ENCODE results near the gene LCN1.
"Not testable (repeated sequence)": the region's sequence is repeated elsewhere in the genome, so short reads cannot be mapped to it uniquely, and the experiment has no call there.

The LCN1 gene

GRCh38 chr9:135505406-135506187 is 15.6 kb upstream of the LCN1 start:
- no peak for DNase-seq (ENCODE audit: low spot score)

- DNase-seq (ENCODE audit: low spot score), result no peak
These were observed 14.7 kb upstream of the LCN1 start for GRCh38 chr9:135506327-135507103.

GRCh38 chr9:135507104-135508035 is 13.9 kb upstream of the LCN1 start:
- DNase-seq (ENCODE audit: low spot score), result no peak

- DNase-seq (ENCODE audit: low spot score), result no peak
These were observed 12.9 kb upstream of the LCN1 start for GRCh38 chr9:135508211-135508820.

GRCh38 chr9:135509458-135509857 is 11.8 kb upstream of the LCN1 start:
- no peak for DNase-seq (ENCODE audit: low spot score)

- no peak for DNase-seq (ENCODE audit: low spot score)
These were observed 9.0 kb upstream of the LCN1 start for GRCh38 chr9:135512241-135512603.

- DNase-seq (ENCODE audit: low spot score), result no peak
These were observed 8.3 kb upstream of the LCN1 start for GRCh38 chr9:135512904-135513303.

GRCh38 chr9:135513351-135513846 is 7.8 kb upstream of the LCN1 start:
- DNase-seq (ENCODE audit: low spot score), result no peak

- DNase-seq (ENCODE audit: low spot score), result not testable (repeated sequence)
These were observed 7.3 kb upstream of the LCN1 start for GRCh38 chr9:135513906-135514305.

- no peak for DNase-seq (ENCODE audit: low spot score)
These were observed 6.7 kb upstream of the LCN1 start for GRCh38 chr9:135514342-135515082.

- DNase-seq (ENCODE audit: low spot score), result no peak
These were observed 5.9 kb upstream of the LCN1 start for GRCh38 chr9:135515083-135515951.

GRCh38 chr9:135516132-135516860 is 4.9 kb upstream of the LCN1 start:
- no peak for DNase-seq (ENCODE audit: low spot score)

- DNase-seq (ENCODE audit: low spot score), result no peak
These were observed 3.8 kb upstream of the LCN1 start for GRCh38 chr9:135517407-135517822.

GRCh38 chr9:135519179-135519971 is 1.9 kb upstream of the LCN1 start:
- DNase-seq (ENCODE audit: low spot score), result no peak

GRCh38 chr9:135521608-135522095 is 412 bp downstream of the LCN1 start:
- no peak for DNase-seq (ENCODE audit: low spot score)

- DNase-seq (ENCODE audit: low spot score), result no peak
These were observed 1.1 kb downstream of the LCN1 start for GRCh38 chr9:135522137-135522877.

GRCh38 chr9:135522931-135523330 is 1.7 kb downstream of the LCN1 start:
- no peak for DNase-seq (ENCODE audit: low spot score)
